Stimulated activated CD4-positive, alpha-beta T cell treated with anti-CD3 and anti-CD28 coated beads, Interleukin-12 subunit alpha, Interleukin-12 subunit beta, amount 100 ng/mL, for 24 hours (primary cell): ENCODE data around the gene ARL6IP6.
"Not testable (repeated sequence)": the region's sequence is repeated elsewhere in the genome, so short reads cannot be mapped to it uniquely, and the experiment has no call there.

ENCODE experiments used
- DNase-seq, 2 experiments: peaks; one replicate each; pipeline ENCODE4 v3.0.0-alpha.2; 2020; ENCODE audit warnings: low read depth in 2 of 2

ARL6IP6 gene

GRCh38 chr2:152722639-152723038 is 4.2 kb downstream of the ARL6IP6 start:
- DNase-seq: not testable (repeated sequence)

- DNase-seq: no peak
These were observed 5.5 kb downstream of the ARL6IP6 start for GRCh38 chr2:152723918-152724317.

GRCh38 chr2:152729844-152730243 is 11.4 kb downstream of the ARL6IP6 start:
- no peak for DNase-seq

GRCh38 chr2:152730591-152731333 is 12.3 kb downstream of the ARL6IP6 start:
- no peak for DNase-seq

GRCh38 chr2:152737509-152737908 is 19.1 kb downstream of the ARL6IP6 start:
- DNase-seq: not testable (repeated sequence)

- DNase-seq: no peak
These were observed 20.0 kb downstream of the ARL6IP6 start for GRCh38 chr2:152738438-152738837.

GRCh38 chr2:152739705-152740104 is 21.3 kb downstream of the ARL6IP6 start:
- DNase-seq: not testable (repeated sequence)

- no peak for DNase-seq
These were observed 22.4 kb downstream of the ARL6IP6 start for GRCh38 chr2:152740743-152741328.

- DNase-seq: no peak
These were observed 24.6 kb downstream of the ARL6IP6 start for GRCh38 chr2:152743002-152743401.

- DNase-seq: not testable (repeated sequence)
These were observed 29.3 kb downstream of the ARL6IP6 start for GRCh38 chr2:152747751-152748150.

- DNase-seq: no peak
These were observed 36.6 kb downstream of the ARL6IP6 start for GRCh38 chr2:152755029-152755428.

- no peak for DNase-seq
These were observed 41.1 kb downstream of the ARL6IP6 start for GRCh38 chr2:152759290-152760072.

GRCh38 chr2:152761214-152761613 is 42.8 kb downstream of the ARL6IP6 start:
- DNase-seq: no peak

GRCh38 chr2:152762202-152762601 is 43.8 kb downstream of the ARL6IP6 start:
- no peak for DNase-seq

- DNase-seq: not testable (repeated sequence)
These were observed 44.8 kb downstream of the ARL6IP6 start for GRCh38 chr2:152763208-152763607.

- DNase-seq: no peak
These were observed 45.2 kb downstream of the ARL6IP6 start for GRCh38 chr2:152763651-152764050.

- no peak for DNase-seq
These were observed 48.5 kb downstream of the ARL6IP6 start for GRCh38 chr2:152766928-152767327.

- no peak for DNase-seq
These were observed 62.8 kb downstream of the ARL6IP6 start for GRCh38 chr2:152781175-152781574.

- DNase-seq: no peak
These were observed 63.8 kb downstream of the ARL6IP6 start for GRCh38 chr2:152782171-152782570.

- no peak for DNase-seq
These were observed 72.5 kb downstream of the ARL6IP6 start for GRCh38 chr2:152790883-152791282.

- DNase-seq: no peak
These were observed 73.6 kb downstream of the ARL6IP6 start for GRCh38 chr2:152791979-152792378.

- no peak for DNase-seq
These were observed 74.6 kb downstream of the ARL6IP6 start for GRCh38 chr2:152792974-152793373.

- no peak for DNase-seq
These were observed 78.5 kb downstream of the ARL6IP6 start for GRCh38 chr2:152796941-152797340.
